AG08396 (cell line): ENCODE measurements around the gene CYBRD1.

ENCODE experiments used
- DNase-seq: peaks from one replicate; pipeline ENCODE4 v3.0.0; 2012; ENCODE audit warnings: low spot score, mixed read lengths

Gene CYBRD1

GRCh38 chr2:171602352-171602751, 80.1 kb downstream of the CYBRD1 start:
- no peak for DNase-seq
